ENCODE data around the gene ELP6. TPM values are rescaled to one million over a fixed set of nuclear protein-coding genes. Genes with fewer than 3 reads are reported as not detected.

Gene ELP6
- total and polyA plus RNA-seq, 3 experiments from 2014 or later = 33.8 to 47.1 (median 45.7) TPM

- Histone ChIP-seq H3K27ac (ENCODE audit: low read depth, low read length) (no peak overlapping the region), H3K36me3 (ENCODE audit: insufficient read depth, low read length) (peaks cover 39% of the 10 kb centered on the region), H3K27me3 (ENCODE audit: insufficient read depth, low read length, poor library complexity, severe bottlenecking) (no peaks in the 10 kb centered on the region), H3K4me3 (ENCODE audit: low read length) (no peak overlapping the region), H3K4me1 (ENCODE audit: insufficient read depth, low read length) (no peaks in the 10 kb centered on the region), H3K9me3 (ENCODE audit: low read length) (no peaks in the 10 kb centered on the region)
- peaks cover 17 to 69% (median 26%) of the 10 kb centered on the region in 3 donors for H3K36me3 Mint-ChIP-seq
- no peaks in the 10 kb centered on the region for H3K9me3 Mint-ChIP-seq
- peaks cover 0 to 7% (median 0%) of the 10 kb centered on the region in 3 donors for H3K4me1 Mint-ChIP-seq
- ChIA-PET CTCF (no interaction called here), POLR2A (no interaction called here)
- DNase-seq = no peak
- no peak overlapping the region for H3K4me3 Mint-ChIP-seq
- H3K27me3 Mint-ChIP-seq = no peaks in the 10 kb centered on the region
- no peak overlapping the region for H3K27ac Mint-ChIP-seq
Observed at GRCh38 chr3:47496892-47497291, 16.6 kb downstream of the ELP6 start.

GRCh38 chr3:47495886-47496285 is 17.6 kb downstream of the ELP6 start:
- no peak overlapping the region for H3K27ac ChIP-seq (ENCODE audit: low read depth, low read length)
- H3K27me3 Mint-ChIP-seq = no peaks in the 10 kb centered on the region
- no peaks in the 10 kb centered on the region for H3K27me3 ChIP-seq (ENCODE audit: insufficient read depth, low read length, poor library complexity, severe bottlenecking)
- CTCF ChIA-PET = interaction anchor here (1.1 kb wide), 1 partner anchor 26 kb away, joined by 3 read pairs; no protein-coding TSS in a partner anchor
- H3K27ac Mint-ChIP-seq = peak overlapping the region in 2 of 8 donors; percentile 25 to 72
- H3K36me3 Mint-ChIP-seq = peaks cover 14 to 64% (median 21%) of the 10 kb centered on the region in 3 donors
- POLR2A ChIA-PET = no interaction called here
- H3K9me3 ChIP-seq (ENCODE audit: low read length) = no peaks in the 10 kb centered on the region
- H3K4me3 Mint-ChIP-seq = no peak overlapping the region
- DNase-seq = no peak
- H3K36me3 ChIP-seq (ENCODE audit: insufficient read depth, low read length) = peaks cover 29% of the 10 kb centered on the region
- H3K4me1 Mint-ChIP-seq = peaks cover 0 to 7% (median 0%) of the 10 kb centered on the region in 3 donors
- no peak overlapping the region for H3K4me3 ChIP-seq (ENCODE audit: low read length)
- no peaks in the 10 kb centered on the region for H3K4me1 ChIP-seq (ENCODE audit: insufficient read depth, low read length)
- H3K9me3 Mint-ChIP-seq = no peaks in the 10 kb centered on the region

- DNase-seq = no peak
- H3K9me3 Mint-ChIP-seq = no peaks in the 10 kb centered on the region
- Histone ChIP-seq H3K27ac (ENCODE audit: low read depth, low read length) (no peak overlapping the region), H3K4me3 (ENCODE audit: low read length) (no peak overlapping the region), H3K36me3 (ENCODE audit: insufficient read depth, low read length) (peaks cover 26% of the 10 kb centered on the region), H3K9me3 (ENCODE audit: low read length) (no peaks in the 10 kb centered on the region), H3K27me3 (ENCODE audit: insufficient read depth, low read length, poor library complexity, severe bottlenecking) (no peaks in the 10 kb centered on the region), H3K4me1 (ENCODE audit: insufficient read depth, low read length) (no peaks in the 10 kb centered on the region)
- ChIA-PET POLR2A (no interaction called here), CTCF (interaction anchor here (1.1 kb wide), 1 partner anchor 27 kb away, joined by 3 read pairs; no protein-coding TSS in a partner anchor)
- peaks cover 13 to 57% (median 19%) of the 10 kb centered on the region in 3 donors for H3K36me3 Mint-ChIP-seq
- no peak overlapping the region for H3K27ac Mint-ChIP-seq
- H3K4me1 Mint-ChIP-seq = peaks cover 0 to 4% (median 0%) of the 10 kb centered on the region in 3 donors
- no peaks in the 10 kb centered on the region for H3K27me3 Mint-ChIP-seq
- H3K4me3 Mint-ChIP-seq = no peak overlapping the region
Observed at GRCh38 chr3:47495111-47495510, 18.4 kb downstream of the ELP6 start.

GRCh38 chr3:47491777-47492176 is 21.7 kb downstream of the ELP6 start:
- Histone ChIP-seq H3K27me3 (ENCODE audit: insufficient read depth, low read length, poor library complexity, severe bottlenecking) (no peaks in the 10 kb centered on the region), H3K4me3 (ENCODE audit: low read length) (no peak overlapping the region), H3K9me3 (ENCODE audit: low read length) (no peaks in the 10 kb centered on the region), H3K4me1 (ENCODE audit: insufficient read depth, low read length) (no peaks in the 10 kb centered on the region), H3K36me3 (ENCODE audit: insufficient read depth, low read length) (peaks cover 8% of the 10 kb centered on the region), H3K27ac (ENCODE audit: low read depth, low read length) (no peak overlapping the region)
- no peaks in the 10 kb centered on the region for H3K9me3 Mint-ChIP-seq
- H3K36me3 Mint-ChIP-seq = peaks cover 3 to 44% (median 6%) of the 10 kb centered on the region in 3 donors
- DNase-seq = no peak
- H3K4me3 Mint-ChIP-seq = no peak overlapping the region
- H3K27me3 Mint-ChIP-seq = no peaks in the 10 kb centered on the region
- no peaks in the 10 kb centered on the region for H3K4me1 Mint-ChIP-seq
- ChIA-PET CTCF (interaction anchor here (0.5 kb wide), 1 partner anchor 323 kb away, joined by 3 read pairs; no protein-coding TSS in a partner anchor), POLR2A (no interaction called here)
- no peak overlapping the region for H3K27ac Mint-ChIP-seq

GRCh38 chr3:47491186-47491585 is 22.3 kb downstream of the ELP6 start:
- no peak overlapping the region for H3K27ac ChIP-seq (ENCODE audit: low read depth, low read length)
- H3K27me3 ChIP-seq (ENCODE audit: insufficient read depth, low read length, poor library complexity, severe bottlenecking) = no peaks in the 10 kb centered on the region
- no peaks in the 10 kb centered on the region for H3K4me1 ChIP-seq (ENCODE audit: insufficient read depth, low read length)
- peak overlapping the region in 1 of 8 donors; percentile 22 for H3K27ac Mint-ChIP-seq
- no peak overlapping the region for H3K4me3 ChIP-seq (ENCODE audit: low read length)
- no peaks in the 10 kb centered on the region for H3K27me3 Mint-ChIP-seq
- ChIA-PET POLR2A (no interaction called here), CTCF (interaction anchor here (0.5 kb wide), 1 partner anchor 323 kb away, joined by 3 read pairs; no protein-coding TSS in a partner anchor)
- H3K9me3 ChIP-seq (ENCODE audit: low read length) = no peaks in the 10 kb centered on the region
- no peak for DNase-seq
- H3K36me3 ChIP-seq (ENCODE audit: insufficient read depth, low read length) = peaks cover 8% of the 10 kb centered on the region
- H3K36me3 Mint-ChIP-seq = peaks cover 0 to 40% (median 4%) of the 10 kb centered on the region in 3 donors
- H3K9me3 Mint-ChIP-seq = no peaks in the 10 kb centered on the region
- H3K4me1 Mint-ChIP-seq = no peaks in the 10 kb centered on the region
- H3K4me3 Mint-ChIP-seq = no peak overlapping the region

GRCh38 chr3:47487265-47487664 is 26.2 kb downstream of the ELP6 start:
- Mint-ChIP-seq H3K4me3 (no peak overlapping the region), H3K9me3 (no peaks in the 10 kb centered on the region), H3K27me3 (no peaks in the 10 kb centered on the region), H3K27ac (no peak overlapping the region), H3K36me3 (peaks cover 0 to 17% (median 0%) of the 10 kb centered on the region in 3 donors), H3K4me1 (no peaks in the 10 kb centered on the region)
- POLR2A ChIA-PET = no interaction called here
- Histone ChIP-seq H3K27ac (ENCODE audit: low read depth, low read length) (no peak overlapping the region), H3K4me1 (ENCODE audit: insufficient read depth, low read length) (no peaks in the 10 kb centered on the region), H3K27me3 (ENCODE audit: insufficient read depth, low read length, poor library complexity, severe bottlenecking) (no peaks in the 10 kb centered on the region), H3K36me3 (ENCODE audit: insufficient read depth, low read length) (peaks cover 3% of the 10 kb centered on the region), H3K4me3 (ENCODE audit: low read length) (no peak overlapping the region), H3K9me3 (ENCODE audit: low read length) (no peaks in the 10 kb centered on the region)
- no peak for DNase-seq
- CTCF ChIA-PET = interaction anchor here (0.8 kb wide), 1 partner anchor 10 kb away, joined by 3 read pairs; no protein-coding TSS in a partner anchor

- DNase-seq = no peak
- H3K27me3 Mint-ChIP-seq = no peaks in the 10 kb centered on the region
- H3K9me3 Mint-ChIP-seq = no peaks in the 10 kb centered on the region
- peak overlapping the region in 1 of 7 donors; percentile 9 for H3K4me3 Mint-ChIP-seq
- H3K4me1 Mint-ChIP-seq = no peaks in the 10 kb centered on the region
- H3K9me3 ChIP-seq (ENCODE audit: low read length) = no peaks in the 10 kb centered on the region
- H3K27ac Mint-ChIP-seq = peak overlapping the region in 1 of 8 donors; percentile 50
- H3K27me3 ChIP-seq (ENCODE audit: insufficient read depth, low read length, poor library complexity, severe bottlenecking) = no peaks in the 10 kb centered on the region
- no peak overlapping the region for H3K27ac ChIP-seq (ENCODE audit: low read depth, low read length)
- H3K4me1 ChIP-seq (ENCODE audit: insufficient read depth, low read length) = no peaks in the 10 kb centered on the region
- POLR2A ChIA-PET = no interaction called here
- H3K4me3 ChIP-seq (ENCODE audit: low read length) = no peak overlapping the region
- peaks cover 3% of the 10 kb centered on the region for H3K36me3 ChIP-seq (ENCODE audit: insufficient read depth, low read length)
- H3K36me3 Mint-ChIP-seq = peaks cover 0 to 12% (median 0%) of the 10 kb centered on the region in 3 donors
- CTCF ChIA-PET = no interaction called here
Observed at GRCh38 chr3:47485812-47486211, 27.7 kb downstream of the ELP6 start.

- Mint-ChIP-seq H3K4me3 (no peak overlapping the region), H3K9me3 (no peaks in the 10 kb centered on the region), H3K36me3 (peaks cover 0 to 3% (median 0%) of the 10 kb centered on the region in 3 donors), H3K27ac (no peak overlapping the region), H3K27me3 (no peaks in the 10 kb centered on the region), H3K4me1 (peaks cover 0 to 4% (median 0%) of the 10 kb centered on the region in 3 donors)
- H3K4me1 ChIP-seq (ENCODE audit: insufficient read depth, low read length) = no peaks in the 10 kb centered on the region
- CTCF ChIA-PET = no interaction called here
- H3K9me3 ChIP-seq (ENCODE audit: low read length) = no peaks in the 10 kb centered on the region
- POLR2A ChIA-PET = interaction anchor here (0.6 to 0.7 kb wide), 2 partner anchors 92 to 316 kb away, joined by 5 to 7 read pairs; no protein-coding TSS in a partner anchor
- no peak overlapping the region for H3K4me3 ChIP-seq (ENCODE audit: low read length)
- H3K27me3 ChIP-seq (ENCODE audit: insufficient read depth, low read length, poor library complexity, severe bottlenecking) = no peaks in the 10 kb centered on the region
- peak overlapping the region; percentile 10 for H3K27ac ChIP-seq (ENCODE audit: low read depth, low read length)
- no peak for DNase-seq
- peaks cover 3% of the 10 kb centered on the region for H3K36me3 ChIP-seq (ENCODE audit: insufficient read depth, low read length)
Observed at GRCh38 chr3:47482366-47482765, 31.1 kb downstream of the ELP6 start.

Data from CD8-positive, alpha-beta memory T cell (primary cell).